Right renal cortex interstitium (tissue), 3 donors: Measurements from ENCODE around the gene GSTM2. TPM values are rescaled to one million over a fixed set of nuclear protein-coding genes. Genes with fewer than 3 reads are reported as not detected.
"Not testable (repeated sequence)": the region's sequence is repeated elsewhere in the genome, so short reads cannot be mapped to it uniquely, and the experiment has no call there.

Source experiments
- DNase-seq, 3 donors: peaks; one replicate each; pipeline ENCODE4 v3.0.0-alpha.2; 2013; ENCODE audit warnings: low read depth in 3 of 3, low spot score in 2 of 3
- polyA plus RNA-seq, 3 donors: library from polyadenylated mRNA; unstranded; fragments of 120-200 nt; gene quantifications; one replicate each; pipeline ENCODE4 v1.2.1, GENCODE V29; 2013; ENCODE audit not compliant: insufficient read length in 3 of 3

The GSTM2 gene
- polyA plus RNA-seq, 3 donors, result 150 to 219 (median 178) TPM

DNA sequence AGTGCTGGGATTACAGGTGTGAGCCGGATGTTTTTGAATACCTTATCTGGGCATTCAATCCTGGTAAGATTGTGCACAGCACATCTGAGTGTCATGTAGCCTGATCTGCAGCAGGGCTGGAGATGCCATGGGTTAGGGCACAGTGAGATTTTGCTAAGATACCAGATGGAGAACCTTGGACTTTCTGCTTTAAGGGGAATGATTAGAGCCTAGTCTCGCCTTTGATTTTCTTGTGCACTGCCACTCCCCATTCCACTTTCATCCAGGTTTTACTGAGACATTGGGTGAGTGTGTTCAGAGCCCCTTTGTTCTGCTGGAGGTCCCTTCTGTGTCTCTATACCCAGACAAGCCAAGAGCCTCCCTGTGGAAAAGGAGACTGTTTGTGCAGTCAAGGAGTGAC lies 6.0 kb downstream of the GSTM2 start:
- not testable (repeated sequence) for DNase-seq

DNA sequence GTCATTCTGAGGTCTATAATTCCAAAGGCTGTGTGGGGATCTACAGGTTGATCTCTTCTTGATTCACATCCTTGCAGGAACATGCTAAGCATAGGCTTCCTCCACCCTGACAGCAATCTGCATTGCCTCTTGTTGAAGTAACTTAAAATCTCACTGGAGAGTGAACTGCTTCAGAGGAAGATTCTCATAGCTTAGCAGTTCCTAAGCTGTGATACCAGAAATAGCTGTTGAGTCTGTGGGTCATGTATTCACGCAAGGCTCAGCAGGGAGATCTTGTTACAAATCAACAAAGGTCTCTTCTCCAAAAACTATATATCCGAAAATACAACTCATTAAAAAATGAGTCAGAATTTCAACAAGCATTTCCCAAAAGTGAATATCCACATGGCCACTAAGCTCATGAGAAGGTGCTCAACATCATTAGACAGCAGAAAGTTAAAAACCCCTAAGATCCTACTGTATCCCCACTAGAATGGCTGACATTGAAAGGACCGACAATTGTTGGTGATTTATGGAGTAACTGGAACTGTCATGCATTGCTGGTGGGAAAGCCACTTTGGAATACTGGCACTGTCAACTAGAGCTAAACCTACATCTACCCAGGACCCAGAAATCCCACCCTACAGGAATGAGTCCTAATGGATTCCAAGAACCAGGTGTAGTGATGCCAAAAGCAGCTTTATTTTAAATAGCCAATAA lies 9.0 kb downstream of the GSTM2 start:
- not testable (repeated sequence) for DNase-seq

DNA sequence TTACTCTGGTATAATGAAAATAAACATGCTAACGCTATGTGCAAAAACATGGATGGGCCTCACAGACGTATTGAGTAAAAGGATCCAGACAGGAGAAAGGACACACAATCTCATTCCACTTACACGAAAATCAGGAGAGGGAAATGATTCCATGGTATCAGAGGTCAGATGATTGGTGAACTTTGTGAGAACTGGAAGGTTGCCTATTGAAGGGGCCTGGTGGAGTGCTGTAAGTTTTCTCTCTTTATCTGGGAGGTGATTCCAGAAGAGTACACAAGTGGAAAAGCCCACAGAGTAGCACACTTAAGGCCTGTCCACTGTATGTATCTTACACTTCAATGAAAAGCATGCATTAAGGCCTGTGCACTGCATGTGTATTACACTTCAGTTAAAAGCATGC lies 9.6 kb downstream of the GSTM2 start:
- no peak for DNase-seq

DNA sequence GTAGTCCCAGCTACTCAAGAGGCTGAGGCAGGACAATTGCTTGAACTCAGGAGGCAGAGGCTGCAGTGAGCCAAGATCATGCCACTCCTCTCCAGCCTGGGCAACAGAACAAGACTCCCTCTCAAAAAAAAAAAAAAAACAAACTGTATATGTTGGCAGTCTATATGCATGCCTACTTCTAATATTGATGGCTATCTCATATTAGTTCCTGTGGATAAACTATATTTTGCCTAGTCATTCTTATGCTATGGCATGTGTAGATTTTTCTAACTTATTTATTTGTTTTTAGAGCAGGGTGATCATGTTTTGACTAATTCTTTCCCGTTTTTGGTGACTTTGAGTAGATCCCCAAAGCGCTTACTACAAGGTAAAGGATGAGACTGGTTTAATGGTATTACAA lies 10.8 kb downstream of the GSTM2 start:
- not testable (repeated sequence) for DNase-seq

DNA sequence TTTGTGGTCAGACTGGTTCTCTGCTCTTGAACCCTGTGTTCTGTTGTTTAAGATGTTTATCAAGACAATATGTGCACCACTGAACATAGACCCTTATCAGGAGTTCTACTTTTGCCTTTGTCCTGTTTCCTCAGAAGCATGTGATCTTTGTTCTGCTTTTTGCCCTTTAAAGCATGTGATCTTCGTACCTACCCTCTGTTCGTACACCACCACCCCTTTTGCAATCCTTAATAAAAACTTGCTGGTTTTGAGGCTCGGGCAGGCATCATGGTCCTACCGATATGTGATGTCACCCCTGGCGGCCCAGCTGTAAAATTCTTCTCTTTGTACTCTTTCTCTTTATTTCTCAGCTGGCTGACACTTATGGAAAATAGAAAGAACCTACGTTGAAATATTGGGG lies 16.9 kb downstream of the GSTM2 start:
- not testable (repeated sequence) for DNase-seq

DNA sequence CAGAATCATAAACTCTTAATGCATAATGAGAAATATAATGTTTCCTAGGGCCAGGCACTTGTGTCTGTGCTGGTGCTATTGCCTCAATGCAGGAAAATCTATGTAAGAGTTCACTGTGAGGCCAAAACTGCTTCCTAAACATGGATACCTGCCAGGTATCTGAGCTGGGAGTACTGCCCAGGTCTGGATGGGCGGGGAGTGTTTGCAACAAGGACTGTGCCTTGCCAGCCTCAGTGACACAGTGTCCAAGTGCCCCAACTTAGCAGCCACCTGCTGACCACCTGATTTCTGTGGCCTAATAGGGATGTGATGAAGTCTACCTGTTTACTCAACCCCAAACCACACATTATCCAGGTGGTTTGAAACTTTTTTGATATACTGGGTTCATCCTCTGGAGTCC lies 17.5 kb downstream of the GSTM2 start:
- not testable (repeated sequence) for DNase-seq

DNA sequence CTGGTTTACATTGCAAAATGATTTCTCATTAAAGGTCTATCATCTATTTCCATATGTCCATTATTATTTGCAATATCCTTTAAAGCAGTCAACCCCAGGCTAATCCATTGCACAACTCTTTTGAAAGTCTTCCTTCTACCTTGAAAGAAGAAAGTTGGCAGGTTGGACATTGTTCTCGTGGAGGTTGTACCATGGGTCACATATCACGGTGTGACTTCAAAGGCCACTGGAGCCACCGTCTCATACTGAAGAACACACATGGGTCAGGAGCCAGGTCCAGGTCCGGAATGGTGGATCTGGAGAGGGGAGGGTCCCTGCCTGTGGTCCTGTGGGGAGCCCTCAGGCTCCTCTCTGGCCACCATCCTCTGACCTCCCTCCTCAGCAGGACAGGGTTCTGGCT lies 18.0 kb downstream of the GSTM2 start:
- not testable (repeated sequence) for DNase-seq

DNA sequence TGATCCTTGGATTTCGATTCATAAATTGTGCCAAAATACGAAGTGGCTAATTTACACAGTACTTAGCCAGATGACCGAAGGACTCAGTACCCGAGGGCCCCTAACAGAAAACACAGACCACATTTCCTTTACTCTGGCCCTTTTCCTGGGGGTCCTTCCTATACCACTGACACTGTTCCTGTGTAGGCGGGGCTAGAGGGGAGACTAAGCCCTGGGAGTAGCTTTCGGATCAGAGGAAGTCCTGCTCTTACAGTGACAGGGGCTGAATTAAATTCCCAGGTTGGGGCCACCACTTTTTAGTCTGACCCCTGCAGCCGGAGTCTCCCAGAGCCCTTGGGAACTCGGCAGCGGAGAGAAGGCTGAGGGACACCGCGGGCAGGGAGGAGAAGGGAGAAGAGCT lies 19.3 kb downstream of the GSTM2 start:
- DNase-seq, result not testable (repeated sequence)

DNA sequence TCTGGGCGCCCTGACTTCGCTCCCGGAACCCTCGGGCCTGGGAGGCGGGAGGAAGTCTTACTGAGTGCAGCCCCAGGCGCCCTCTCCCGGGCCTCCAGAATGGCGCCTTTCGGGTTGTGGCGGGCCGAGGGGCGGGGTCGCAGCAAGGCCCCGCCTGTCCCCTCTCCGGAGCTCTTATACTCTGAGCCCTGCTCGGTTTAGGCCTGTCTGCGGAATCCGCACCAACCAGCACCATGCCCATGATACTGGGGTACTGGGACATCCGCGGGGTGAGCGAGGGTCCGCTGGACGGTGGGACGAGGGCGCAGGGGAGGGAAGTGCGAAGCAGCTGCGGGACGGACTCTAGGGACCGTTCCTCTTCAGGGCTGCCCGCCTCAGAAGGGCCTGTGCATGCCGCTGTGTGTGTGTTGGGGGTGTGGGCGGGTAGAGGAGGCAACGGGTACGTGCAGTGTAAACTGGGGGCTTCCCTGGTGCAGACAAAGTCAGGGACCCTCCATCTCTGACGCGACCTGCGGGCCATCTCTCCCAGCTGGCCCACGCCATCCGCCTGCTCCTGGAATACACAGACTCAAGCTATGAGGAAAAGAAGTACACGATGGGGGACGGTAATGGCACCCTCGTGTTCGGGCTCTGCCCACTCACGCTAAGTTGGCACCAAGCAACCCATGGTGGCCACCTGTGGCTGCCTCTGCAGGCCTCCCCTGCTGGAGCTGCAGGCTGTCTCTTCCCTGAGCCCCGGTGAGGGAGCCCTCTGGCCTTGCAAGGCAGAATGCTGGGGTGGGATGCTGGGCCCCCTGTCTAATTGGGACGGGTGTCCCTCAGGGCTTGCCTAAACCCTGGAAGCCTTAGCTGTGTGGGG lies 20.0 kb downstream of the GSTM2 start, which contains the start of gene GSTM1:
GSTM1 (plus strand) TSS at position 177 of the 859 bp plus-strand sequence; CDS start at position 234, 57 bp downstream.
- DNase-seq, result no peak

DNA sequence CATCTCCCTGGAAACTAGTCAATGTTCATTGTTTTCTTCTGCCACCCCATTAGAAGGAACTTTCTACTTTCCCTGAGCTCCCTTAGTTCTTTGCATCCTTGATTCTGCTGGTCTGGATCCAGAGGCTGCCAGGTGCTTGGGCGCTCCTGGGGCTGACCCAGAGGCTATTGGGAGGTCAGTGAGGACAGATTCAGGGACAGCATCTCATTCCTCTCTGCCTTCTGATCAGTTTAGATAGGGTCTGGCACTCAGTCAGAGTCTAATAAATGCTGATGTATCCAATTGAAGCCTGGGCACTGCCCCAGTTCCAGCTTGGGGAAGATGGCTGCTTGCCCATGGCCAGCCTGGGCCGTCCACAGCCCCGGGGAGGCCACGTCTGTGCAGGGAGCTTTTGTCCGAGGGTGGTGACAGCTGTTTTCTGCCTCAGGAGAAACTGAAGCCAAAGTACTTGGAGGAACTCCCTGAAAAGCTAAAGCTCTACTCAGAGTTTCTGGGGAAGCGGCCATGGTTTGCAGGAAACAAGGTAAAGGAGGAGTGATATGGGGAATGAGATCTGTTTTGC lies 22.1 kb downstream of the GSTM2 start:
- no peak for DNase-seq

DNA sequence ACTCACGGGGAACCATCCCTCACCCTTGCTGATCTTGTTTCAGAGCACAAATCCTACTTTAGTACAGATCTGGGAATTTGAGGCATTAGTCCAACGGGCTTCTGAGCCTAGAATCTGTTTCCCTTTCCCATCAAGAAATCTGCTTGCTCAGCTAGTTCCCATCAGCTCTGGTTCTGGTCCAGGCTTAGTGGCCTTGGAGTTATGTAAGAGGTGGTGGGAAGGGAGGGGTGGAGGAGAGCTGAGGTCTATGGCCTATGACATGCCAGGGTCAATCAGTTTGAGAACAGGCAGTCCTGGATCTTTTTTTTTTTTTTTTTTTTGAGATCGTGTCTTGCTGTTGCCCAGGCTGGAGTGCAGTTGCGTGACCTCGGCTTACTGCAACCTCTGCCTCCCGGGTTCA lies 23.9 kb downstream of the GSTM2 start:
- DNase-seq, result no peak

DNA sequence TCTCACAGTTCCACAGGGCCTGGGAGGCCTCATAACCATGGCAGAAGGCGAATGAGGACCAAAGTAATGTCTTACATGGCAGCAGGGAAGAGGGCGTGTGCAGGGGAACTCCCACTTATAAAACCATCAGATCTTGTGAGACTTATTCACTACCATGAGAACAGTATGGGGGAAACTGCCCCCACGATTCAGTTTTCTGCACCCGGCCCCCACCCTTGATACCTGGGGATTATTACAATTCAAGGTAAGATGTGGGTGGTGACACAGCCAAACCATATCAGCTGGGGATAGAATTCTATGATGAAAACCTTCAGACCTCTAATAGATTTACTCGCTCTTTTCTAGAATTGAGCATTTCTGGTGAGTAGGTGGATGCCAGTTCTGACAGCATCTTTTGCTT lies 26.5 kb downstream of the GSTM2 start:
- not testable (repeated sequence) for DNase-seq

DNA sequence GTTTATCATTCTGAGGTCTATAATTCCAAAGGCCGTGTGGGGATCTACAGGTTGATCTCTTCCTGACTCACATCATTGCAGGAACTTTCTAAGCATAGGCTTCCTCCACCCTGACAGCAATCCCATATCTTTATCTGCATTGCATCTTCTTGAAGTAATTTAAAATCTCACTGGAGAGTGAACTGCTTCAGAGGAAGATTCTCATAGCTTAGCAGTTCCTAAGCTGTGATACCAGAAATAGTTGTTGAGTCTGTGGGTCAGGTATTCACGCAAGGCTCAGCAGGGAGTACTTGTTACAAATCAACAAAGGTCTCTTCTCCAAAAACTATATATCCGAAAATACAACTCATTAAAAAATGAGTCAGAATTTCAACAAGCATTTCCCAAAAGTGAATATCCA lies 27.3 kb downstream of the GSTM2 start:
- DNase-seq, result not testable (repeated sequence)

DNA sequence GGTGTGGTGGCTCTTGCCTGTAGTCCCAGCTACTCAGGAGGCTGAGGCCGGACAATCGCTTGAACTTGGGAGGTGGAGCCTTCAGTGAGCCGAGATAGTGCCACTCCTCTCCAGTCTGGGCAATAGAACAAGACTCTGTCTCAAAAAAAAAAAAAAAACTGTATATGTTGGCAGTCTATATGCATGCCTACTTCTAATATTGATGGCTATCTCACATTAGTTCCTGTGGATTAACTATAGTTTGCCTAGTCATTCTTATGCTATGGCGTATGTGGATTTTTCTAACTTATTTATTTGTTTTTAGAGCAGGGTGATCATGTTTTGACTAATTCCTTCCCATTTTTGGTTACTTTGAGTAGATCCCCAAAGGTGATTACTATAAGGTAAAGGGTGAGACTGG lies 29.2 kb downstream of the GSTM2 start:
- no peak for DNase-seq

DNA sequence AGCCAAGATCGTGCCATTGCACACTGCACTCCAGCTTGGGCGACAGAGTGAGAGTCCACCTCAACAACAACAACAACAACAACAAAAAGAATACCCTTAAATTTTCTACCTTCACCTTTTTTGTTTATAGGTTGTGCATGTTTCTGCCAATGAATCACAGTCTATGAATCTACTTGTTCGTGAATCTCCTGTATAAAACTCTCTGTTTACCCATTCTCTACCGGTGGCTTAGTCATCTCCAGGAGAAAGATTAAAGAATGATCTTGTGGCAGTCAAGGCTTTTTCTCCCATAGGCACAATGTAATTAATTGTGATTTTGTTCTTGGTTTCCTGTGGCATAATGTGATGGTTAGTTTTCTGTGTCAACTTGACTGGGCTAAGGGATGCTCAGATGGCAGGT lies 30.0 kb downstream of the GSTM2 start:
- not testable (repeated sequence) for DNase-seq

DNA sequence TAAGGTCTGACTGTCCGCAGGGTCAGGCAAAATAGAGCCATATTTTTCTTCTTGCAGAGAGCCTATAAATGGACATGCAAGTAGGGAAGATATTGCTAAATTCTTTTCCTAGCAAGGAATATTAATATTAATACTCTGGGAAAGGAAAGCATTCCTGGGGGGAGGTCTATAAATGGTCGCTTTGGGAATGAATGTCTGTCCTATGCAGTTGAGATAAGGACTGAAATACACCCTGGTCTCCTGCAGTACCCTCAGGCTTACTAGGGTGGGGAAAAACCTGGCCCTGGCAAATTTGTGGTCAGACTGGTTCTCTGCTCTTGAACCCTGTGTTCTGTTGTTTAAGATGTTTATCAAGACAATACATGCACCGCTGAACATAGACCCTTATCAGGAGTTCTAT lies 35.1 kb downstream of the GSTM2 start:
- not testable (repeated sequence) for DNase-seq

DNA sequence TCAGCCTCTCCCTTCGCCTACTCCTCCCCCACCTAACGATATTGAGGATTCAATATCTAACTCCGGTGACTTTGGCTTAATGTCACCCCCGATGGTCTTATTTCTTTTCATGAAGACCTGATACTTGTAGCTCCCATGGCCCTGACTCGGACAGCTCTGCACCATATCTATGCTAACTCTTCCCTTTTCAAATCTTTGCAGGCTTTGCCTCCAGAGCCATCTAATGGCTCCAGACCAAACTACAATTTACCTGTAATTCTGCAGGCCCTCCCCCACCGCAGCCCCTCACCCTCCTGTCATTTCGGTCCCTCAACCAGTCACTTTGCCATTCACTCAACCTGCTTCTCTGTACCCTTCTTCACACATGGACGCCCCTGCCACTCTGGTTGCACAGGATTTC lies 36.3 kb downstream of the GSTM2 start:
- DNase-seq, result no peak

DNA sequence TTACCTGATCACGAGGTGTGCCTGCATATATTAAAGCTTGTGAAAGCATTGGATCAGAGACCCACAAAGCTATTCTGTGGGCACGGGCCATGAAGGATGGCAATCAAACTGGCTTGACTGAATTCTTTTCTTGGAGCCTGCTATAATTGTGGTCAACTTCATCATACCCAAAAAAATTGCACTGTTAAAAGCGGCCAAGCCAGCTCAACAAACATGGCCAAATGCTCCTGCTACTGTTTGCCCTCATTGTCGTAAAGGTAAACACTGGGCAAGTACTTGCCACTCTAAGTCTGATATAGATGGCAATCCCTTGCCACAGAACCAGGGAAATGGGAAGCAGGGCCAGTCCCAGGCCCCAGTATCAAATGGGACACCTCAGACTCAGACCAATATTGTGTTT lies 37.6 kb downstream of the GSTM2 start:
- DNase-seq, result no peak

DNA sequence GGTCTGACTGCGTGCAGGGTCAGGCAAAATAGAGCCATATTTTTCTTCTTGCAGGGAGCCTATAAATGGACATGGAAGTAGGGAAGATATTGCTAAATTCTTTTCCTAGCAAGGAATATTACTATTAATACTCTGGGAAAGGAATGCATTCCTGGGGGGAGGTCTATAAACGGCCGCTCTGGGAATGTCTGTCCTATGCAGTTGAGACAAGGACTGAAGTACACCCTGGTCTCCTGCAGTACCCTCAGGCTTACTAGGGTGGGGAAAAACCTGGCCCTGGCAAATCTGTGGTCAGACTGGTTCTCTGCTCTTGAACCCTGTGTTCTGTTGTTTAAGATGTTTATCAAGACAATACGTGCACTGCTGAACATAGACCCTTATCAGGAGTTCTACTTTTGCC lies 41.1 kb downstream of the GSTM2 start:
- not testable (repeated sequence) for DNase-seq

DNA sequence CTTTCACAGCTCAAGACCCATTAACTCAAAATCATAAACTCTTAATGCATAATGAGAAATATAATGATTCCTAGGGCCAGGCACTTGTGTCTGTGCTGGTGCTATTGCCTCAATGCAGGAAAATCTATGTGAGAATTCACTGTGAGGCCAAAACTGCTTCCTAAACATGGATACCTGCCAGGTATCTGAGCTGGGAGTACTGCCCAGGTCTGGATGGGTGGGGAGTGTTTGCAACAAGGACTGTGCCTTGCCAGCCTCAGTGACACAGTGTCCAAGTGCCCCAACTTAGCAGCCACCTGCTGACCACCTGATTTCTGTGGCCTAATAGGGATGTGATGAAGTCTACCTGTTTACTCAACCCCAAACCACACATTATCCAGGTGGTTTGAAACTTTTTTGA lies 42.0 kb downstream of the GSTM2 start:
- not testable (repeated sequence) for DNase-seq

DNA sequence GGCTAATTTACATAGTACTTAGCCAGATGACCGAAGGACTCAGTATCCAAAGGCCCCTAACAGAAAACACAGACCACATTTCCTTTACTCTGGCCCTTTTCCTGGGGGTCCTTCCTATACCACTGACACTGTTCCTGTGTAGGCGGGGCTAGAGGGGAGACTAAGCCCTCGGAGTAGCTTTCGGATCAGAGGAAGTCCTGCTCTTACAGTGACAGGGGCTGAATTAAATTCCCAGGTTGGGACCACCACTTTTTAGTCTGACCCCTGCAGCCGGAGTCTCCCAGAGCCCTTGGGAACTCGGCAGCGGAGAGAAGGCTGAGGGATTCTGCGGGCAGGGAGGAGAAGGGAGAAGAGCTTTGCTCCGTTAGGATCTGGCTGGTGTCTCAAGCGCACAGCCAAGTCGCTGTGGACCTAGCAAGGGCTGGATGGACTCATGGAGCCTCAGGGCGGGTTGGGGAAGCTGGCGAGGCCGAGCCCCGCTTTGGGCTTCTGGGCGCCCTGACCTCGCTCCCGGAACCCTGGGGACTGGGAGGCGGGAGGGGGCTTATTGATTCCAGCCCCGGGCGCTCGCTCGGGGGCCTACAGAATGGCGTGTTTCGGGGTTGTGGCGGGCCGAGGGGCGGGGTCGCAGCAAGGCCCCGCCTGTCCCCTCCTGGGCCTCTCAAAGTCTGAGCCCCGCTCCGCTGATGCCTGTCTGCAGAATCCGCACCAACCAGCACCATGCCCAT lies 43.9 kb downstream of the GSTM2 start, which contains the start of gene GSTM5:
GSTM5 (plus strand) TSS at position 659 of the 728 bp plus-strand sequence; CDS start at position 721, 62 bp downstream.
- DNase-seq, result not testable (repeated sequence)
